ENCODE data around the gene DSTN.

DNA sequence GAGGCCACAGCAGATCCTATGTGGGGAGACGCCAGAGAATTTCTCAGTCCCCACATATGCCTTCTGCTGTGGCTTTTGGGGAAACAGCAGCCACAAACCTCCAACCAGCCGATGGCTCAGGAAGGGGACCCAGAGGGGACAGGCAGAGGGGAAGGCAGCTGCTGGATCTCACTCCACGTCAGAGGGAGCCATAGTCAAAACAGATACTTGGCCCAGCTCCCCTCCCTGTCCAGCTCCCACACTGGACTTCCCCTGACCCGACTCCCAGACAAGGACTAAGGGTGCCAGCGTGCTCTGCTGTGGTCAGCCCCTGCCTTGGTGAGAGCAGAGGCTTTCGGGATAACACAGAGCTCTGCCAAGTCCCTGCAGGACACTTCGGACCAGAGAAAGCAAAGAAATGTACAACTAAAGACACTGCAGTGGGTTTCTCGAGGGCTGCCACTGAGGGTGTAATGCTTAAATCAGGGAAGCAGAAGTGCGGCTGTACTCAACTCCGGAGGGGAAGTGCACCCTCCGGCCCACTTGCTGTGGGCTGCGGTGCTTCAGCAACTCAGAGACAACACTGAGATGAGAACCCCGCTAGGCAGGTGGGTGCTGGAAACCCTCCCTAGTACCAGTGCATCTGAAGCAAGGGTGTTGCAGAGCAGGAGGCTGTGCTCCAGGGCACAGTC lies 64.9 kb downstream of the DSTN start:
- TF ChIP-seq POLR2AphosphoS5 (IDR thresholded peaks at IDR 0.05) (no peak), POLR2A (IDR thresholded peaks at IDR 0.05) (no peak), EP300 (IDR thresholded peaks at IDR 0.05; ENCODE audit: low read depth) (no peak)
- TF ChIP-seq, protein P1, sequence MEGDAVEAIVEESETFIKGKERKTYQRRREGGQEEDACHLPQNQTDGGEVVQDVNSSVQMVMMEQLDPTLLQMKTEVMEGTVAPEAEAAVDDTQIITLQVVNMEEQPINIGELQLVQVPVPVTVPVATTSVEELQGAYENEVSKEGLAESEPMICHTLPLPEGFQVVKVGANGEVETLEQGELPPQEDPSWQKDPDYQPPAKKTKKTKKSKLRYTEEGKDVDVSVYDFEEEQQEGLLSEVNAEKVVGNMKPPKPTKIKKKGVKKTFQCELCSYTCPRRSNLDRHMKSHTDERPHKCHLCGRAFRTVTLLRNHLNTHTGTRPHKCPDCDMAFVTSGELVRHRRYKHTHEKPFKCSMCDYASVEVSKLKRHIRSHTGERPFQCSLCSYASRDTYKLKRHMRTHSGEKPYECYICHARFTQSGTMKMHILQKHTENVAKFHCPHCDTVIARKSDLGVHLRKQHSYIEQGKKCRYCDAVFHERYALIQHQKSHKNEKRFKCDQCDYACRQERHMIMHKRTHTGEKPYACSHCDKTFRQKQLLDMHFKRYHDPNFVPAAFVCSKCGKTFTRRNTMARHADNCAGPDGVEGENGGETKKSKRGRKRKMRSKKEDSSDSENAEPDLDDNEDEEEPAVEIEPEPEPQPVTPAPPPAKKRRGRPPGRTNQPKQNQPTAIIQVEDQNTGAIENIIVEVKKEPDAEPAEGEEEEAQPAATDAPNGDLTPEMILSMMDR (IDR thresholded peaks at IDR 0.05), result no peak

Measured in transverse colon (tissue), 4 donors.